B cell (primary cell): ENCODE data around the gene ADAMTS17. TPM values are rescaled to one million over a fixed set of nuclear protein-coding genes. Genes with fewer than 3 reads are reported as not detected.

Source experiments
- ATAC-seq: fragments of 200-7000 bp; cut with Tn5 transposase; one replicate; pipeline ENCODE4 v1.10.0; 2021; ENCODE audit warnings: low read depth, mild to moderate bottlenecking, moderate number of reproducible peaks, moderate library complexity
- CTCF ChIA-PET: fragments of 350-600 bp; sonication (Branson Sonifier 250); formaldehyde crosslinking; loops from one replicate; lab custom pipeline; 2021; ENCODE audit warnings: antibody characterized with exemption, inconsistent platforms; lab: Charles Lee
- POLR2A ChIA-PET: fragments of 350-600 bp; sonication (Branson Sonifier 250); formaldehyde crosslinking; loops from one replicate; lab custom pipeline; 2021; ENCODE audit warnings: antibody characterized with exemption; lab: Charles Lee
- DNase-seq: peaks from one replicate; pipeline ENCODE4 v3.0.0; 2013
- H2AFZ ChIP-seq: 2 replicates; pipeline ENCODE4 v1.6.1; 2012; ENCODE audit warnings: mild to moderate bottlenecking, low read depth, low read length; ENCODE audit not compliant: insufficient read depth, poor library complexity, severe bottlenecking
- H3K27ac ChIP-seq, 2 donors: 1 replicate in 1 of 2; 2 replicates in 1 of 2; pipeline ENCODE4 v1.5.1; 2012 to 2013; ENCODE audit warnings: low read length in 2 of 2, mild to moderate bottlenecking in 2 of 2, moderate library complexity in 1 of 2
- H3K27me3 ChIP-seq, 4 experiments: fragments of 200-600 bp in 1 of 4; sonication (generic) in 1 of 4; replicated peaks in 1 of 4; 1 replicate in 2 of 4; 2 replicates in 2 of 4; pipeline versions ENCODE4 v1.6.1 to v1.7.0; 2013 to 2016; ENCODE audit warnings: low read length in 3 of 4, mild to moderate bottlenecking in 2 of 4, mixed read lengths in 1 of 4, moderate library complexity in 1 of 4; ENCODE audit not compliant: insufficient read depth in 4 of 4, control insufficient read depth in 3 of 4; ENCODE audit errors: control extremely low read depth in 1 of 4
- H3K36me3 ChIP-seq, 2 experiments: replicated peaks in 1 of 2; 1 replicate in 1 of 2; 2 replicates in 1 of 2; pipeline versions ENCODE4 v1.6.1 to v1.7.1; 2013; ENCODE audit warnings: low read length in 1 of 2; ENCODE audit not compliant: insufficient read depth in 2 of 2, control insufficient read depth in 1 of 2; ENCODE audit errors: control extremely low read depth in 1 of 2, extremely low read depth in 1 of 2
- H3K4me1 ChIP-seq, 2 donors: fragments of 200-600 bp in 1 of 2; sonication (generic) in 1 of 2; 1 replicate in 1 of 2; 2 replicates in 1 of 2; pipeline versions ENCODE4 v1.5.1 to v1.6.1; 2013 to 2017; ENCODE audit warnings: low read length in 2 of 2; ENCODE audit not compliant: control insufficient read depth in 2 of 2, insufficient read depth in 2 of 2
- H3K4me2 ChIP-seq: replicated peaks from 2 replicates; pipeline ENCODE3; 2012; ENCODE audit warnings: mild to moderate bottlenecking, low read depth, low read length; ENCODE audit not compliant: poor library complexity, severe bottlenecking
- H3K4me3 ChIP-seq, 5 experiments: fragments of 200-600 bp in 1 of 5; sonication (generic) in 1 of 5; 1 replicate in 3 of 5; 2 replicates in 2 of 5; pipeline versions ENCODE4 v1.5.1 to v1.7.0; 2011 to 2016; ENCODE audit warnings: low read length in 4 of 5, mild to moderate bottlenecking in 4 of 5, low read depth in 2 of 5, control low read depth in 1 of 5, moderate library complexity in 1 of 5; ENCODE audit not compliant: insufficient read depth in 1 of 5; ENCODE audit errors: control extremely low read depth in 1 of 5, extremely low read depth in 1 of 5
- H3K79me2 ChIP-seq: fragments of 200-600 bp; sonication (generic); one replicate; pipeline ENCODE4 v1.6.0; 2016; ENCODE audit warnings: low read length; ENCODE audit not compliant: control insufficient read depth, insufficient read depth
- H3K9ac ChIP-seq: fragments of 200-600 bp; sonication (generic); 2 replicates; pipeline ENCODE4 v1.6.1; 2017; ENCODE audit warnings: mild to moderate bottlenecking, low read length, moderate library complexity
- H3K9me3 ChIP-seq, 3 donors: one replicate each; pipeline versions ENCODE4 v1.6.1 to v1.7.1; 2013; ENCODE audit warnings: low read length in 2 of 3; ENCODE audit not compliant: control insufficient read depth in 2 of 3, insufficient read depth in 1 of 3; ENCODE audit errors: control extremely low read depth in 1 of 3
- H4K20me1 ChIP-seq: 2 replicates; pipeline ENCODE4 v1.6.0; 2012; ENCODE audit warnings: mild to moderate bottlenecking, low read length; ENCODE audit not compliant: insufficient read depth, control insufficient read depth, poor library complexity, severe bottlenecking
- H3K27ac Mint-ChIP-seq: one replicate; pipeline ENCODE4 v1.8.0; 2021; ENCODE audit warnings: mixed read lengths
- H3K27me3 Mint-ChIP-seq: one replicate; pipeline ENCODE4 v1.8.0; 2021; ENCODE audit warnings: mixed read lengths
- H3K4me1 Mint-ChIP-seq: one replicate; pipeline ENCODE4 v1.8.0; 2021; ENCODE audit warnings: mixed read lengths
- H3K4me3 Mint-ChIP-seq: one replicate; pipeline ENCODE4 v1.8.0; 2021; ENCODE audit warnings: mixed read lengths
- H3K9me3 Mint-ChIP-seq: one replicate; pipeline ENCODE4 v1.8.0; 2022; ENCODE audit warnings: mixed read lengths; ENCODE audit not compliant: insufficient read depth
- CTCF ChIP-seq: fragments of 200-600 bp; IDR thresholded peaks from one replicate; pipeline ENCODE4 v1.8.0; 2022; ENCODE audit warnings: antibody characterized with exemption, mild to moderate bottlenecking
- EZH2 ChIP-seq: IDR thresholded peaks from 2 replicates; pipeline ENCODE4 v1.6.1; 2012; ENCODE audit warnings: borderline replicate concordance, low read depth, mild to moderate bottlenecking, moderate library complexity, low read length; ENCODE audit not compliant: insufficient read depth, poor library complexity, severe bottlenecking
- WGBS: methylation state at CpG from one replicate; pipeline ENCODE4 v1.1.5; 2013; ENCODE audit warnings: missing lambda C conversion rate; ENCODE audit not compliant: insufficient coverage; 5-methylcytosine and 5-hydroxymethylcytosine counted together
- intact Hi-C: fragments of 100-400 bp; cut with micrococcal nuclease; formaldehyde crosslinking; loops from one replicate; pipeline ENCODE4 v1.10.0; 2022
- polyA plus RNA-seq: library from polyadenylated mRNA; depleted of rRNA; stranded (reverse); fragments of >200 nt; gene quantifications from 2 replicates; pipeline ENCODE4 v1.2.3, GENCODE V29; 2012
- total RNA-seq, 2 donors: library from RNA; stranded (reverse); fragments of 120-200 nt in 1 of 2; gene quantifications; 1 replicate in 1 of 2; 2 replicates in 1 of 2; pipeline versions ENCODE4 v1.2.3 to v1.2.4, GENCODE V29; 2013 to 2022

ADAMTS17 gene
- total and polyA plus RNA-seq, 2 donors (not counting 1 experiment from before 2014, with no cell fraction given), result 0.10 TPM; not detected in 1

GRCh38 chr15:100099976-100100375 is 241.8 kb downstream of the ADAMTS17 start:
- no peaks in the 10 kb centered on the region for H3K79me2 ChIP-seq
- DNase-seq (no peak), ATAC-seq (no peak)
- no peak overlapping the region for H3K27ac ChIP-seq
- H3K9me3 ChIP-seq, result peaks cover 0 to 4% (median 0%) of the 10 kb centered on the region in 3 donors
- CTCF ChIA-PET, result no interaction called here
- 80% methylated on average over 11 of the region's 12 CpGs for WGBS
- no peaks in the 10 kb centered on the region for H3K36me3 ChIP-seq
- Mint-ChIP-seq H3K9me3 (no peaks in the 10 kb centered on the region), H3K27ac (no peak overlapping the region), H3K27me3 (no peaks in the 10 kb centered on the region), H3K4me3 (no peak overlapping the region), H3K4me1 (no peaks in the 10 kb centered on the region)
- POLR2A ChIA-PET, result no interaction called here
- TF ChIP-seq CTCF, result no peak
- no peak for TF ChIP-seq EZH2
- H3K4me3 ChIP-seq, result no peak overlapping the region
- intact Hi-C loops, result no loop called here
- no peaks in the 10 kb centered on the region for H3K27me3 ChIP-seq
- H3K4me1 ChIP-seq, result no peaks in the 10 kb centered on the region
- no peak overlapping the region for H3K4me2 ChIP-seq
- H4K20me1 ChIP-seq, result no peaks in the 10 kb centered on the region
- H3K9ac ChIP-seq, result no peak overlapping the region
- no peak overlapping the region for H2AFZ ChIP-seq

- Mint-ChIP-seq H3K4me3 (no peak overlapping the region), H3K9me3 (no peaks in the 10 kb centered on the region), H3K27ac (no peak overlapping the region), H3K4me1 (no peaks in the 10 kb centered on the region), H3K27me3 (no peaks in the 10 kb centered on the region)
- Histone ChIP-seq H2AFZ (no peak overlapping the region), H3K27me3 (no peaks in the 10 kb centered on the region), H3K79me2 (no peaks in the 10 kb centered on the region), H3K9me3 (peaks cover 0 to 4% (median 0%) of the 10 kb centered on the region in 3 donors), H3K4me1 (no peaks in the 10 kb centered on the region), H3K36me3 (no peaks in the 10 kb centered on the region), H3K27ac (no peak overlapping the region), H4K20me1 (no peaks in the 10 kb centered on the region), H3K4me3 (no peak overlapping the region), H3K4me2 (no peak overlapping the region), H3K9ac (no peak overlapping the region)
- TF ChIP-seq CTCF (no peak), EZH2 (no peak)
- intact Hi-C loops, result no loop called here
- WGBS, result 96% methylated on average over 3 of the region's 3 CpGs
- POLR2A ChIA-PET, result no interaction called here
- ATAC-seq, result no peak
- DNase-seq, result no peak
- CTCF ChIA-PET, result no interaction called here
Observed at GRCh38 chr15:100098705-100099104, 243.1 kb downstream of the ADAMTS17 start.
